H54 (cell line): Measurements from ENCODE around the gene TMEM273.

Experiments
- DNase-seq: peaks from one replicate; pipeline ENCODE4 v3.0.0; 2011; ENCODE audit warnings: low spot score, mixed read lengths; ENCODE audit not compliant: insufficient read length
- FAIRE-seq: peaks from 3 replicates; lab custom pipeline; 2011; peaks lifted over from hg19 to GRCh38; lab: Jason Lieb, UNC
- POLR2A ChIP-seq: IDR thresholded peaks from 2 replicates; pipeline ENCODE4 v1.6.1; 2011; ENCODE audit warnings: low read depth, mild to moderate bottlenecking, low read length

The TMEM273 gene

GRCh38 chr10:49176310-49177268, 11.6 kb downstream of the TMEM273 start:
- DNase-seq (no peak), FAIRE-seq (no peak)
- TF ChIP-seq POLR2A: no peak

- TF ChIP-seq POLR2A: no peak
- FAIRE-seq (no peak), DNase-seq (no peak)
These were observed 12.4 kb downstream of the TMEM273 start for GRCh38 chr10:49175587-49176309.

GRCh38 chr10:49174926-49175500, 13.2 kb downstream of the TMEM273 start:
- TF ChIP-seq POLR2A: no peak
- DNase-seq (no peak), FAIRE-seq (no peak)

GRCh38 chr10:49174261-49174925, 13.8 kb downstream of the TMEM273 start:
- DNase-seq (no peak), FAIRE-seq (no peak)
- no peak for TF ChIP-seq POLR2A

GRCh38 chr10:49173853-49174252, 14.3 kb downstream of the TMEM273 start:
- FAIRE-seq (no peak), DNase-seq (no peak)
- no peak for TF ChIP-seq POLR2A

GRCh38 chr10:49173201-49173772, 14.9 kb downstream of the TMEM273 start:
- TF ChIP-seq POLR2A: no peak
- FAIRE-seq (no peak), DNase-seq (no peak)

GRCh38 chr10:49172777-49173132, 15.4 kb downstream of the TMEM273 start:
- FAIRE-seq (no peak), DNase-seq (no peak)
- TF ChIP-seq POLR2A: no peak

GRCh38 chr10:49172061-49172776, 16.0 kb downstream of the TMEM273 start:
- FAIRE-seq (no peak), DNase-seq (no peak)

GRCh38 chr10:49171326-49172060, 16.7 kb downstream of the TMEM273 start:
- TF ChIP-seq POLR2A: no peak
- no peak for DNase-seq
- FAIRE-seq: no peak

More at GRCh38 chr10:49172061-49172776, 16.0 kb downstream of the TMEM273 start:
- no peak for TF ChIP-seq POLR2A

GRCh38 chr10:49170632-49171325, 17.4 kb downstream of the TMEM273 start:
- FAIRE-seq (no peak), DNase-seq (no peak)
- no peak for TF ChIP-seq POLR2A

GRCh38 chr10:49169776-49170175, 18.4 kb downstream of the TMEM273 start:
- no peak for TF ChIP-seq POLR2A
- DNase-seq (no peak), FAIRE-seq (no peak)
